ENCODE data around the gene ATAT1. TPM values are rescaled to one million over a fixed set of nuclear protein-coding genes. Genes with fewer than 3 reads are reported as not detected.
A peak's percentile ranks its signal among the peaks of the same experiment; 100 is the strongest.
"Not testable (repeated sequence)": the region's sequence is repeated elsewhere in the genome, so short reads cannot be mapped to it uniquely, and the experiment has no call there.

Gene ATAT1
- total and polyA plus RNA-seq, 7 donors: 1.9 to 5.2 (median 3.0) TPM

DNA sequence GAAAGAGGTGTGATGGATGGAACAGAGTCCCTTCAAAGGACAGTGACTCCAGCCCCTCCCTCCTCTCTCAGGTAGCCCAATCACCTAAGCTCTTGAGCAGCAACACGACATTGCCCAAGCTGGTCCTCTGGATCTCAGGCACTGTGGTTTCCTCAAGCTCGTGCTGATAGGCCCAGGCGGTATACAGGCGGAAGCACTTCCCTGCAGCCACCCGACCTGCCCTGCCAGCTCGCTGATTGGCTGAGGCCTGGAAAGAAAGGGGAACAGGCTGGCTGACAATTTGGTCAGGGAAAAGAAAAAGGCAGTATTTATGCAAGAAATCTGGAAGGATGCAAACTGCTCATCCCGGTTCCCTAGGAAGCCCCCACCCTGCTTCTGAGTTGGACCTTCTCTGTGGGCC is 29.8 kb downstream of the ATAT1 start:
- Histone ChIP-seq H3K4me3 (no peak overlapping the region), H3K36me3 (ENCODE audit: insufficient read depth in 1 of 2, low read depth in 1 of 2) (peaks cover 5 to 100% of the 10 kb centered on the region in 2 donors), H3K27me3 (ENCODE audit: insufficient read depth in 3 of 3, low read length in 2 of 3) (no peaks in the 10 kb centered on the region), H3K27ac (no peak overlapping the region), H3K4me1 (no peaks in the 10 kb centered on the region), H3K9me3 (no peaks in the 10 kb centered on the region)
- ATAC-seq: no peak
- intact Hi-C loops (cut with DNase I): no loop called here
- TF ChIP-seq, protein P1, sequence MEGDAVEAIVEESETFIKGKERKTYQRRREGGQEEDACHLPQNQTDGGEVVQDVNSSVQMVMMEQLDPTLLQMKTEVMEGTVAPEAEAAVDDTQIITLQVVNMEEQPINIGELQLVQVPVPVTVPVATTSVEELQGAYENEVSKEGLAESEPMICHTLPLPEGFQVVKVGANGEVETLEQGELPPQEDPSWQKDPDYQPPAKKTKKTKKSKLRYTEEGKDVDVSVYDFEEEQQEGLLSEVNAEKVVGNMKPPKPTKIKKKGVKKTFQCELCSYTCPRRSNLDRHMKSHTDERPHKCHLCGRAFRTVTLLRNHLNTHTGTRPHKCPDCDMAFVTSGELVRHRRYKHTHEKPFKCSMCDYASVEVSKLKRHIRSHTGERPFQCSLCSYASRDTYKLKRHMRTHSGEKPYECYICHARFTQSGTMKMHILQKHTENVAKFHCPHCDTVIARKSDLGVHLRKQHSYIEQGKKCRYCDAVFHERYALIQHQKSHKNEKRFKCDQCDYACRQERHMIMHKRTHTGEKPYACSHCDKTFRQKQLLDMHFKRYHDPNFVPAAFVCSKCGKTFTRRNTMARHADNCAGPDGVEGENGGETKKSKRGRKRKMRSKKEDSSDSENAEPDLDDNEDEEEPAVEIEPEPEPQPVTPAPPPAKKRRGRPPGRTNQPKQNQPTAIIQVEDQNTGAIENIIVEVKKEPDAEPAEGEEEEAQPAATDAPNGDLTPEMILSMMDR (IDR thresholded peaks at IDR 0.05): no peak
- DNase-seq: no peak
- 78 to 85% (median 81%) methylated on average over 7 of the region's 7 CpGs for WGBS, 3 donors

DNA sequence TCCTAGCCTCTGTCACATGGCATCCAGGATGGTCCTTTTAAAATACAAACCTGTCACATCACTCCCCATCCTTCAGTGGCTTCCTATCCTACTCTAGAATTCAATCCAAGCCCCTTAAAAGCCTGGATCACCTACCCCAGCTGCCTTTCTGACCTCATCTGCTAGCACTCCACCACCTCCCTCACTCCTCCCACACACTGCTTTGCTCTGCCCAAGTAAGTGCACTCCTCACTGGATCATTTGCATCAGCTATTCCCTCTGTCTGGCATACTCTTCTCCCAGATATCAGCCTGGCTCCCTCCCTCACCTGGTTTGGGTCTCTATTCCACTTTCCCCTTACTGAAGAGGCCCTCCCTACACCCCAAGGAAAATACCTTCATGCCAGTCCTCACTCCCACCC is 30.8 kb downstream of the ATAT1 start:
- Histone ChIP-seq H3K4me1 (no peaks in the 10 kb centered on the region), H3K27me3 (ENCODE audit: insufficient read depth in 3 of 3, low read length in 2 of 3) (no peaks in the 10 kb centered on the region), H3K4me3 (no peak overlapping the region), H3K9me3 (no peaks in the 10 kb centered on the region), H3K36me3 (ENCODE audit: insufficient read depth in 1 of 2, low read depth in 1 of 2) (peaks cover 5 to 100% of the 10 kb centered on the region in 2 donors), H3K27ac (no peak overlapping the region)
- no peak for DNase-seq
- TF ChIP-seq, protein P1 (IDR thresholded peaks at IDR 0.05): no peak
- no peak for ATAC-seq
- intact Hi-C loops (cut with DNase I): no loop called here

DNA sequence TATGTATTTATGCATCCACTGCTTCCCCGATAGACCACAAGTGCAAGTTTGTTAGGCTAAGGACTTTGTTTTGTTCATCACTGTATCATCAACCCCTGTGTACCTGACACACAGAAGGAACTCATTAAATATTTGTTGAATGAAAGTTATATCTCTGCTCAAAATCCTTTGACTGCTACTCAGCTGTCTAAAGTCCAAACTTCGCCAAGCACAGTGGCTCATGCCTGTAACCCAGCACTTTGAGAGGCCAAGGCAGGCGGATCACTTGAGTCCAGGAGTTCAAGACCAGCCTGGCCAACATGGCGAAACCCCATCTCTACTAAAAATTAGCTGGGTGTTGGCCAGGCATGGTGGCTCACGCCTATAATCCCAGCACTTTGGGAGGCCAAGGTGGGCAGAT is 31.2 kb downstream of the ATAT1 start:
- H3K4me3 ChIP-seq; H3K9me3 ChIP-seq; intact Hi-C loops (cut with DNase I); DNase-seq; H3K27me3 ChIP-seq (ENCODE audit: insufficient read depth in 3 of 3, low read length in 2 of 3); ATAC-seq; H3K27ac ChIP-seq; H3K4me1 ChIP-seq: not testable (repeated sequence)
- peaks cover 7 to 100% of the 10 kb centered on the region in 2 donors for H3K36me3 ChIP-seq (ENCODE audit: insufficient read depth in 1 of 2, low read depth in 1 of 2)
- 92 to 95% (median 94%) methylated on average over 5 of the region's 5 CpGs for WGBS, 3 donors

DNA sequence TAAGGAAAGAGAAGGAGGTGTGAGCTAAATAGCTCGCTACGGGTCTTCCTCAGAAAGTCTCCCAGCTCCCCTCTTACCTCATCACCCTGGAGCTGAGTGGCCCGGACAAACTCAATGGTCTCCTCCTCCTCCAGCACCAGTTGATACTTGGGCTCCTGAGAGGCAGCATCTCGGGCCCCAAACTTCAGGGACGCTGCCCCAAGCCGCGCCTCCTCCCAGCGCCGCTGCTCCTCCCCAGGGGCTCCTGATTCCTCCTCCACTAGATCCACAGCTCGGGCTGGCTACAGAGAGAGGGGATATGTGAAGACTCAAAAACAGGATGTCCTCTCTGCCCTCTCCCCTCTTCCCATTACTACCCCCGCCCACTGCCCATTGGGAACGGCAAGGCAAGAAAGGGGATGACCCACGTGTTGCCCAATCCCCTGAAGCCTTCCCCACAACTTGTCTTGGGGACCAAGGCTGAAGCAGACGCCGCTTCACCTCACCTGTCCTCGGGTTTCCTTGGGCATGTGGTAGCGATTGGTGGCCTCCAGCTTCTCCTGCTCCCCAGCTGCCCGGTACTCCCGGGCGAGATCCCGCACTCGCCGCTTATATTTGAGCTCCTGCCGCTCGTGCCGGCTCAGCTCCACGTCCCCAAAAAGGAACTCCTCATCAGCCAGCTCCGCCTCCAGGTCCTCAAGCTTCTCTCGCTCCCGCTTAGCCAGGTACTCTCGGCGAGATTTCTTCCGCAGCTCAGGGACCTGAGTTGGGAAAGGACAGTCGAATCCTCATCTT is 38.5 kb downstream of the ATAT1 start:
- 88 to 95% (median 90%) methylated on average over 34 of the region's 34 CpGs for WGBS, 3 donors
- ATAC-seq: no peak
- intact Hi-C loops (cut with DNase I): no loop called here

DNA sequence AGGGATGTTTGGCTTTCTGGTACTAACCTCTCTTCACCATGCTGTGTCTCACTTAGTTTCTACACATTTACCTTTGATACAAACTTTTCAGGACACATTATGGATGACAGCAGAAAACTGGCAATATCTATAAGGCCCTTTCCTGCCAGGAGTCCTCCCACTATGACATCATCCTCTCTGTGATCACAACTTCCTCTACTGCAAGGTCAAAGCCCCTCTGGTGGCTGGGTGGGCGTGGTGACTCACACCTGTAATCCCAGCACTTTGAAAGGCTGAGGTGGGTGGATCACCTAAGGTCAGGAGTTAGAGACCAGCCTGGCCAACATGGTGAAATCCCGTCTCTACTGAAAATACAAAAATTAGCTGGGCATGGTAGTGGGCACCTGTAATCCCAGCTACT is 39.6 kb downstream of the ATAT1 start:
- ATAC-seq; intact Hi-C loops (cut with DNase I); H3K9me3 ChIP-seq; H3K4me3 ChIP-seq; DNase-seq; H3K27me3 ChIP-seq (ENCODE audit: insufficient read depth in 3 of 3, low read length in 2 of 3); H3K27ac ChIP-seq; H3K4me1 ChIP-seq: not testable (repeated sequence)
- WGBS, 3 donors: 85 to 92% (median 86%) methylated on average over 2 of the region's 2 CpGs
- peaks cover 14 to 97% of the 10 kb centered on the region in 2 donors for H3K36me3 ChIP-seq (ENCODE audit: insufficient read depth in 1 of 2, low read depth in 1 of 2)

More for the DNA sequence above, 38.5 kb downstream of the ATAT1 start:
- no peak overlapping the region for H3K4me3 ChIP-seq
- H3K27me3 ChIP-seq (ENCODE audit: insufficient read depth in 3 of 3, low read length in 2 of 3): no peaks in the 10 kb centered on the region
- peaks cover 14 to 100% of the 10 kb centered on the region in 2 donors for H3K36me3 ChIP-seq (ENCODE audit: insufficient read depth in 1 of 2, low read depth in 1 of 2)
- no peaks in the 10 kb centered on the region for H3K4me1 ChIP-seq
- peak in 1 of 2 donors; percentile 36 for DNase-seq
- no peaks in the 10 kb centered on the region for H3K9me3 ChIP-seq
- no peak overlapping the region for H3K27ac ChIP-seq
- TF ChIP-seq, protein P1 (IDR thresholded peaks at IDR 0.05): no peak
